ENCODE results near the gene KLHDC9.

GRCh38 chr1:161081519-161081918 lies 16.6 kb upstream of the KLHDC9 start:
- TF ChIP-seq POLR2A (IDR thresholded peaks at IDR 0.05) (no peak), CTCF (IDR thresholded peaks at IDR 0.05) (no peak)
